Measurements from ENCODE around the gene HPX. TPM values are rescaled to one million over a fixed set of nuclear protein-coding genes. Genes with fewer than 3 reads are reported as not detected.

HPX gene
- total RNA-seq, 1 donor from 2014 or later = 0.56 TPM

- TF ChIP-seq EZH2 (IDR thresholded peaks at IDR 0.05) (no peak), EZH2phosphoT487 (IDR thresholded peaks at IDR 0.05) (no peak), CTCF (IDR thresholded peaks at IDR 0.05) (no peak)
- H2AFZ ChIP-seq (replicated peaks) = no peak overlapping the region
- Mint-ChIP-seq H3K27me3 (ENCODE audit: insufficient read depth, low read depth) (peaks cover 7% of the 10 kb centered on the region), H3K4me3 (no peak overlapping the region), H3K9me3 (no peaks in the 10 kb centered on the region), H3K27ac (no peak overlapping the region), H3K4me1 (no peaks in the 10 kb centered on the region), H3K36me3 (no peaks in the 10 kb centered on the region)
- no peaks in the 10 kb centered on the region for H3F3A ChIP-seq (ENCODE audit: low read depth)
- no peak for DNase-seq (ENCODE audit: low spot score)
- H3K79me2 ChIP-seq (ENCODE audit: low read depth) = no peaks in the 10 kb centered on the region
- no peak overlapping the region for H3K4me3 ChIP-seq
- H3K27ac ChIP-seq = no peak overlapping the region
- H3K9me3 ChIP-seq (ENCODE audit: low read depth) = no peaks in the 10 kb centered on the region
- no peak overlapping the region for H3K4me2 ChIP-seq
- H3K9ac ChIP-seq = no peak overlapping the region
- H3K36me3 ChIP-seq = no peaks in the 10 kb centered on the region
- peaks cover 3% of the 10 kb centered on the region for H3K4me1 ChIP-seq
- H3K27me3 ChIP-seq = no peaks in the 10 kb centered on the region
- no peaks in the 10 kb centered on the region for H4K20me1 ChIP-seq (ENCODE audit: low read depth)
These were observed 8.9 kb downstream of the HPX start for GRCh38 chr11:6431861-6432260.

- no peaks in the 10 kb centered on the region for H4K20me1 ChIP-seq (ENCODE audit: low read depth)
- no peak overlapping the region for H3K4me3 ChIP-seq
- Mint-ChIP-seq H3K36me3 (no peaks in the 10 kb centered on the region), H3K4me3 (no peak overlapping the region), H3K9me3 (no peaks in the 10 kb centered on the region), H3K27me3 (ENCODE audit: insufficient read depth, low read depth) (peaks cover 2% of the 10 kb centered on the region), H3K4me1 (no peaks in the 10 kb centered on the region), H3K27ac (no peak overlapping the region)
- H3K4me1 ChIP-seq = peaks cover 3% of the 10 kb centered on the region
- H3K27ac ChIP-seq = no peak overlapping the region
- TF ChIP-seq EZH2phosphoT487 (IDR thresholded peaks at IDR 0.05) = no peak
- H2AFZ ChIP-seq (replicated peaks) = no peak overlapping the region
- no peak overlapping the region for H3K4me2 ChIP-seq
- H3K9me3 ChIP-seq (ENCODE audit: low read depth) = no peaks in the 10 kb centered on the region
- no peaks in the 10 kb centered on the region for H3K36me3 ChIP-seq
- peaks cover 7% of the 10 kb centered on the region for H3K27me3 ChIP-seq
- H3K9ac ChIP-seq = no peak overlapping the region
- no peaks in the 10 kb centered on the region for H3F3A ChIP-seq (ENCODE audit: low read depth)
- DNase-seq (ENCODE audit: low spot score) = peak; percentile 36
- no peaks in the 10 kb centered on the region for H3K79me2 ChIP-seq (ENCODE audit: low read depth)
These were observed 13.3 kb downstream of the HPX start for GRCh38 chr11:6427516-6427915.

- Histone ChIP-seq H3K79me2 (ENCODE audit: low read depth) (peaks cover 15% of the 10 kb centered on the region), H3K4me3 (no peak overlapping the region), H3K9me3 (ENCODE audit: low read depth) (no peaks in the 10 kb centered on the region), H2AFZ (replicated peaks) (no peak overlapping the region), H3K36me3 (no peaks in the 10 kb centered on the region), H3K4me1 (peaks cover 8% of the 10 kb centered on the region), H3K27ac (no peak overlapping the region), H3K9ac (no peak overlapping the region), H3K27me3 (peaks cover 23% of the 10 kb centered on the region), H3K4me2 (no peak overlapping the region), H3F3A (ENCODE audit: low read depth) (no peaks in the 10 kb centered on the region), H4K20me1 (ENCODE audit: low read depth) (peaks cover 13% of the 10 kb centered on the region)
- Mint-ChIP-seq H3K27me3 (ENCODE audit: insufficient read depth, low read depth) (no peaks in the 10 kb centered on the region), H3K4me3 (no peak overlapping the region), H3K36me3 (no peaks in the 10 kb centered on the region), H3K4me1 (peaks cover 4% of the 10 kb centered on the region), H3K9me3 (no peaks in the 10 kb centered on the region), H3K27ac (no peak overlapping the region)
- DNase-seq (ENCODE audit: low spot score) = no peak
- no peak for TF ChIP-seq EZH2 (IDR thresholded peaks at IDR 0.05)
These were observed 20.1 kb downstream of the HPX start for GRCh38 chr11:6420677-6421076.

GRCh38 chr11:6419009-6419631, 21.7 kb downstream of the HPX start, which contains the start of gene APBB1:
Gene APBB1, minus strand, starts transcription at chr11:6419094. Its CDS starts 7,747 bp downstream, at chr11:6411347.
- DNase-seq (ENCODE audit: low spot score) = peak; percentile 89
- Histone ChIP-seq H3K79me2 (ENCODE audit: low read depth) (peaks cover 15% of the 10 kb centered on the region), H3K4me1 (peaks cover 8% of the 10 kb centered on the region), H3K9me3 (ENCODE audit: low read depth) (no peaks in the 10 kb centered on the region), H3F3A (ENCODE audit: low read depth) (no peaks in the 10 kb centered on the region), H3K4me3 (peak within 1 kb of the TSS; percentile 94), H3K27me3 (peaks cover 23% of the 10 kb centered on the region), H3K4me2 (peak within 1 kb of the TSS; percentile 84), H3K9ac (peak within 1 kb of the TSS; percentile 42), H3K36me3 (no peaks in the 10 kb centered on the region), H4K20me1 (ENCODE audit: low read depth) (peaks cover 16% of the 10 kb centered on the region), H2AFZ (replicated peaks) (peak within 1 kb of the TSS; percentile 99), H3K27ac (no peak within 1 kb of the TSS)
- H3K27me3 Mint-ChIP-seq (ENCODE audit: insufficient read depth, low read depth) = no peaks in the 10 kb centered on the region
- TF ChIP-seq EZH2phosphoT487 (IDR thresholded peaks at IDR 0.05) (no peak), CTCF (IDR thresholded peaks at IDR 0.05) (peak; percentile 12)
- no peaks in the 10 kb centered on the region for H3K36me3 Mint-ChIP-seq
- peaks cover 4% of the 10 kb centered on the region for H3K4me1 Mint-ChIP-seq
- H3K9me3 Mint-ChIP-seq = no peaks in the 10 kb centered on the region
- peak within 1 kb of the TSS; percentile 85 for H3K4me3 Mint-ChIP-seq
- H3K27ac Mint-ChIP-seq = no peak within 1 kb of the TSS

Data from neural progenitor cell (in vitro differentiated cells).